SU-DHL-6 (cell line): ENCODE measurements around the gene TREML1.

ENCODE experiments used
- H2AFZ ChIP-seq: fragments of 200-600 bp; sonication (generic); 2 replicates; pipeline ENCODE4 v1.6.1; 2014; ENCODE audit warnings: low read depth, mild to moderate bottlenecking, moderate library complexity, mixed read lengths, antibody characterized with exemption, low read length; ENCODE audit not compliant: severe bottlenecking
- H3F3A ChIP-seq: fragments of 200-600 bp; shearing (Covaris generic); 2 replicates; pipeline ENCODE4 v1.6.0; 2016; ENCODE audit warnings: antibody characterized with exemption, mild to moderate bottlenecking; ENCODE audit not compliant: insufficient read depth
- H3K27ac ChIP-seq: fragments of 200-600 bp; sonication (generic); 2 replicates; pipeline ENCODE4 v1.5.1; 2016; ENCODE audit warnings: low read depth, mild to moderate bottlenecking, low read length, moderate library complexity, mixed read lengths
- H3K27me3 ChIP-seq: fragments of 200-600 bp; sonication (generic), shearing (Covaris generic); 2 replicates; pipeline ENCODE4 v1.6.0; 2014; ENCODE audit warnings: mild to moderate bottlenecking, low read length
- H3K36me3 ChIP-seq: fragments of 200-600 bp; sonication (generic); 2 replicates; pipeline ENCODE4 v1.6.1; 2014; ENCODE audit warnings: mild to moderate bottlenecking, low read length, mixed read lengths
- H3K4me2 ChIP-seq: fragments of 300-600, 200-600 bp; shearing (Covaris generic), sonication (generic); 2 replicates; pipeline ENCODE4 v1.6.0; 2014; ENCODE audit warnings: low read length, low read depth, mild to moderate bottlenecking; ENCODE audit not compliant: poor library complexity, severe bottlenecking
- H3K4me3 ChIP-seq: fragments of 200-600 bp; sonication (generic); 2 replicates; pipeline ENCODE4 v1.5.1; 2014; ENCODE audit warnings: antibody characterized with exemption, low read length, mild to moderate bottlenecking, mixed read lengths; ENCODE audit not compliant: insufficient read depth, poor library complexity, severe bottlenecking
- H3K79me2 ChIP-seq: fragments of 200-600 bp; sonication (generic); 2 replicates; pipeline ENCODE4 v1.6.1; 2014; ENCODE audit warnings: mild to moderate bottlenecking, low read length, moderate library complexity; ENCODE audit not compliant: insufficient read depth
- H3K9ac ChIP-seq: fragments of 200-600 bp; sonication (generic); 2 replicates; pipeline ENCODE4 v1.7.0; 2014; ENCODE audit warnings: mild to moderate bottlenecking, low read length
- H3K9me2 ChIP-seq: fragments of 200-600 bp; sonication (generic); replicated peaks from 2 replicates; pipeline ENCODE4 v1.6.1; 2014; ENCODE audit warnings: low read length; ENCODE audit not compliant: insufficient read depth
- H3K9me3 ChIP-seq: fragments of 200-600 bp; sonication (generic); 2 replicates; pipeline ENCODE4 v1.6.1; 2014; ENCODE audit warnings: low read length, mixed read lengths; ENCODE audit not compliant: insufficient read depth
- H4K20me1 ChIP-seq: fragments of 200-600 bp; sonication (generic); 2 replicates; pipeline ENCODE4 v1.6.1; 2014; ENCODE audit warnings: low read depth, mild to moderate bottlenecking, antibody characterized with exemption, low read length, moderate library complexity, mixed read lengths
- EZH2phosphoT487 ChIP-seq: fragments of 200-600 bp; sonication (generic), shearing (Covaris generic); conservative IDR thresholded peaks from 2 replicates; pipeline ENCODE4 v1.6.1; 2018; ENCODE audit warnings: mild to moderate bottlenecking, antibody characterized with exemption, low read length, moderate library complexity, mixed read lengths
- TF ChIP-seq, protein P1 (sequence below): fragments of 200-600 bp; sonication (generic); IDR thresholded peaks from one replicate; pipeline ENCODE4 v1.5.1; 2017; ENCODE audit warnings: antibody characterized with exemption, mild to moderate bottlenecking, low read length, moderate library complexity; ENCODE audit not compliant: insufficient read depth, poor library complexity, severe bottlenecking

The TREML1 gene

GRCh38 chr6:41156001-41156400, 1.9 kb upstream of the TREML1 start:
- Histone ChIP-seq H3K9me3 (no peaks in the 10 kb centered on the region), H3K4me2 (no peak overlapping the region)
- TF ChIP-seq EZH2phosphoT487: no peak
- TF ChIP-seq, protein P1, sequence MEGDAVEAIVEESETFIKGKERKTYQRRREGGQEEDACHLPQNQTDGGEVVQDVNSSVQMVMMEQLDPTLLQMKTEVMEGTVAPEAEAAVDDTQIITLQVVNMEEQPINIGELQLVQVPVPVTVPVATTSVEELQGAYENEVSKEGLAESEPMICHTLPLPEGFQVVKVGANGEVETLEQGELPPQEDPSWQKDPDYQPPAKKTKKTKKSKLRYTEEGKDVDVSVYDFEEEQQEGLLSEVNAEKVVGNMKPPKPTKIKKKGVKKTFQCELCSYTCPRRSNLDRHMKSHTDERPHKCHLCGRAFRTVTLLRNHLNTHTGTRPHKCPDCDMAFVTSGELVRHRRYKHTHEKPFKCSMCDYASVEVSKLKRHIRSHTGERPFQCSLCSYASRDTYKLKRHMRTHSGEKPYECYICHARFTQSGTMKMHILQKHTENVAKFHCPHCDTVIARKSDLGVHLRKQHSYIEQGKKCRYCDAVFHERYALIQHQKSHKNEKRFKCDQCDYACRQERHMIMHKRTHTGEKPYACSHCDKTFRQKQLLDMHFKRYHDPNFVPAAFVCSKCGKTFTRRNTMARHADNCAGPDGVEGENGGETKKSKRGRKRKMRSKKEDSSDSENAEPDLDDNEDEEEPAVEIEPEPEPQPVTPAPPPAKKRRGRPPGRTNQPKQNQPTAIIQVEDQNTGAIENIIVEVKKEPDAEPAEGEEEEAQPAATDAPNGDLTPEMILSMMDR: no peak

GRCh38 chr6:41155132-41155805, 1.1 kb upstream of the TREML1 start:
- TF ChIP-seq, protein P1: no peak
- no peak for TF ChIP-seq EZH2phosphoT487

More at GRCh38 chr6:41156001-41156400, 1.9 kb upstream of the TREML1 start:
- H3K36me3 ChIP-seq: no peaks in the 10 kb centered on the region
- no peaks in the 10 kb centered on the region for H4K20me1 ChIP-seq
- no peak overlapping the region for H2AFZ ChIP-seq
- H3K9me2 ChIP-seq: no peaks in the 10 kb centered on the region
- no peak overlapping the region for H3K9ac ChIP-seq
- no peak overlapping the region for H3K4me3 ChIP-seq
- no peaks in the 10 kb centered on the region for H3K79me2 ChIP-seq
- no peak overlapping the region for H3K27ac ChIP-seq
- H3K27me3 ChIP-seq: no peaks in the 10 kb centered on the region
- no peaks in the 10 kb centered on the region for H3F3A ChIP-seq

GRCh38 chr6:41153451-41153850, 696 bp downstream of the TREML1 start:
- no peak overlapping the region for H2AFZ ChIP-seq
- no peak overlapping the region for H3K4me2 ChIP-seq
- H3K9ac ChIP-seq: no peak overlapping the region
- H3F3A ChIP-seq: no peaks in the 10 kb centered on the region
- TF ChIP-seq, protein P1: no peak
- TF ChIP-seq EZH2phosphoT487: no peak
- no peaks in the 10 kb centered on the region for H3K27me3 ChIP-seq
- H3K36me3 ChIP-seq: no peaks in the 10 kb centered on the region
- no peaks in the 10 kb centered on the region for H3K9me2 ChIP-seq
- no peaks in the 10 kb centered on the region for H3K9me3 ChIP-seq
- no peak overlapping the region for H3K27ac ChIP-seq
- H4K20me1 ChIP-seq: no peaks in the 10 kb centered on the region
- no peaks in the 10 kb centered on the region for H3K79me2 ChIP-seq
- no peak overlapping the region for H3K4me3 ChIP-seq

More at GRCh38 chr6:41155132-41155805, 1.1 kb upstream of the TREML1 start:
- Histone ChIP-seq H3K9me2 (no peaks in the 10 kb centered on the region), H3K4me2 (no peak overlapping the region), H3K9me3 (no peaks in the 10 kb centered on the region), H3K4me3 (no peak overlapping the region), H3K27ac (no peak overlapping the region), H3K79me2 (no peaks in the 10 kb centered on the region), H4K20me1 (no peaks in the 10 kb centered on the region), H3K9ac (no peak overlapping the region), H3F3A (no peaks in the 10 kb centered on the region), H3K27me3 (no peaks in the 10 kb centered on the region), H2AFZ (no peak overlapping the region), H3K36me3 (no peaks in the 10 kb centered on the region)
